ENCODE data around the gene SHISA7.
"Not testable (repeated sequence)": the region's sequence is repeated elsewhere in the genome, so short reads cannot be mapped to it uniquely, and the experiment has no call there.

SHISA7 gene

GRCh38 chr19:55462722-55463121 lies 19.6 kb upstream of the SHISA7 start:
- no peak for FAIRE-seq

- no peak for FAIRE-seq
These were observed 19.0 kb upstream of the SHISA7 start for GRCh38 chr19:55461974-55462626.

DNA sequence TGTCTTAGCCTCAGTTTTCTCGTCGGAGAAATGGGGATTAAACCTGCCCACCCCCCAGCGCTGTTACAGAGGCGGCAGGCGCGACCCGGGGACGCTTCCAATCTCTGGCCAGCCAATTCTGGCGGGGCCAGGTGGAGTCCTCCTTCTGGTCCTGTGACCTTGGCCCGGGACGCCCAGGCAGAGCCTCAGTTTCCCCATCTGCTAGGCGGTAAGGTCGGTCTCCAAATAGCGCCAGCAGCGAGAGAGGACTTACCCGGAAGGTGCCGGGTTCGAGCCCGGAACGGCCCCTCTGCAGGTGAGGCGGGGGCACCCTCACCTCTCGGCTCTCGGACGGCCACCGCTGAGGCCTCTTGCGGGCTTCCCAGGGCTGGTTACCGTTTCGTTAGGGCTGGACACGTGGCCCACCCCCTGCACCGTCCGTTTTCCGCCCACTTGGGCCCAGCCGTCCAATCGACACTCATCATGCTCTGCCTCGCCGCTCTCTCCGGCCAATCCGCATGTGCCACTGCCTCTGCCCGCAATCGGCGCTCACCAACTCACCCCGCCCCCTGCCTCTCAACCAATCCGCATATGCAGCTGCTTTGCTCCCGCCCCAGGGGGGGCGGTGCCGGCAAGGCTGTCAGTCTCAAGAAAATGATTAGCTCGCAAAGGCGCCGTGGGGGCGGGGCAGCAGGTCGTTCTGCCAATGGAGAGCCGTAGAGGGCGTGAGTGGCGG lies 18.3 kb upstream of the SHISA7 start, which contains the start of gene ISOC2:
Gene ISOC2 (minus strand): TSS at position 384 of the 715 bp plus-strand sequence. CDS start 5,156 bp downstream, outside the sequence.
- FAIRE-seq = peak; percentile 100

- FAIRE-seq = peak; percentile 96
These were observed 17.7 kb upstream of the SHISA7 start for GRCh38 chr19:55460670-55461258.

GRCh38 chr19:55459950-55460657 lies 17.0 kb upstream of the SHISA7 start:
- no peak for FAIRE-seq

- no peak for FAIRE-seq
These were observed 16.4 kb upstream of the SHISA7 start for GRCh38 chr19:55459551-55459949.

- peak; percentile 6 for FAIRE-seq
These were observed 14.8 kb upstream of the SHISA7 start for GRCh38 chr19:55457683-55458457.

- FAIRE-seq = no peak
These were observed 13.2 kb upstream of the SHISA7 start for GRCh38 chr19:55456347-55456746.

DNA sequence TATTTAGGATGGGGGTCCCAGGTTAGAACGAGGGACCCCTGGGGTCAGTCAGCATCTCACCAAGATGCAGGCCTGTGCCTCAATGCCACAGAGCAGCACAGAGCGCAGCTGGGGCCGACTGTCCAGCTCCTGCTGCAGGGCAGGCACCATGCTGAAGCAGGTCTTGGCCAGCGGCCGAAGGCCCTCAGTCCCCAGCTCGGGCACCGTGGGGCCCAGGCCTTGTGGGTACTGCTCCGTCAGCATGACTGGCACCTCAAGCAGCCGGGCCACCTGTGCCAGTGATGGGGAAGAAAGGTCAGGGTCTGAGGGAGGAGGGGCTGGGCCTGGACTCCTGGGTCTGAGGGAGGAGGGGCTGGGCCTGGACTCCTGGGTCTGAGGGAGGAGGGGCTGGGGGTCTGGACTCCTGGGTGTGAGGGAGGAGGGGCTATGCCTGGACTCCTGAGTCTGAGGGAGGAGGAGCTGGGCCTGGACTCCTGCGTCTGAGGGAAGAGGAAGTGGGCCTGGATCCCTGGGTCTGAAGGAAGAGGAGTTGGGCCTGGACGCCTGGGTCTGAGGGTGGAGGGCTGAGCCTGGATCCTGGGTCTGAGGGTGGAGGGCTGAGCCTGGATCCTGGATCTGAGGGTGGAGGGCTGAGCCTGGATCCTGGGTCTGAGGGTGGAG lies 12.6 kb upstream of the SHISA7 start:
- FAIRE-seq = no peak

- no peak for FAIRE-seq
These were observed 11.7 kb upstream of the SHISA7 start for GRCh38 chr19:55454787-55455243.

- no peak for FAIRE-seq
These were observed 10.6 kb upstream of the SHISA7 start for GRCh38 chr19:55453511-55454260.

DNA sequence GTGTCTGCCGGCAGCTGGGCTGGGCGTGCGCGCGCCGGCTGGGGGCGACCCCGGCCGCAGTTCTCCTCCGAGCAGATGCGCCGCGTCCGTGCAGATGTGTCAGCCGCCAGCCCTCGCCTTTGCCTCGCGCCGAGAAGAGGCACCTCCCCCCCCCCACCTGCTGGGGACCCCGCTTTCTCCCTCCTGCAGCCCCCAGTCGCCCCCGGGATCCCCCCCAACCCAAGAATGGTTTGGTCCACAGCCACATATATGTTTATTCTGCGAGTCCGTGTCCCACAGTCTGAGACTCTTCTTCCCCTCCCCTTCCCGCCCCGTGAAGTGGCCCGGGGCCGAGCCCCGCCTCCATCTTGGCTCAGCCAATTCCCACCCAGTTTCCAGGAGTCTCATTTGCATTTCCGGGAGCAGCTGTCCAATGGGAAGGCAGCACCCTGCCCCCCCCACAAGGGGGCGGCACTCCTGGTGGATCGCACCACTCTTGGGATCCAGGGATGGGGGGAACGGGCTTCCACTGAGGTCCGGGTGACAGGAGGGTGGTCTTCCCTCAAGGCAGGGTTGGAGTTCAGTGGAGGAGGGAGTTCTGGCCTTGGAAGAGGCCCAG lies 9.7 kb upstream of the SHISA7 start:
- FAIRE-seq = peak; percentile 83

DNA sequence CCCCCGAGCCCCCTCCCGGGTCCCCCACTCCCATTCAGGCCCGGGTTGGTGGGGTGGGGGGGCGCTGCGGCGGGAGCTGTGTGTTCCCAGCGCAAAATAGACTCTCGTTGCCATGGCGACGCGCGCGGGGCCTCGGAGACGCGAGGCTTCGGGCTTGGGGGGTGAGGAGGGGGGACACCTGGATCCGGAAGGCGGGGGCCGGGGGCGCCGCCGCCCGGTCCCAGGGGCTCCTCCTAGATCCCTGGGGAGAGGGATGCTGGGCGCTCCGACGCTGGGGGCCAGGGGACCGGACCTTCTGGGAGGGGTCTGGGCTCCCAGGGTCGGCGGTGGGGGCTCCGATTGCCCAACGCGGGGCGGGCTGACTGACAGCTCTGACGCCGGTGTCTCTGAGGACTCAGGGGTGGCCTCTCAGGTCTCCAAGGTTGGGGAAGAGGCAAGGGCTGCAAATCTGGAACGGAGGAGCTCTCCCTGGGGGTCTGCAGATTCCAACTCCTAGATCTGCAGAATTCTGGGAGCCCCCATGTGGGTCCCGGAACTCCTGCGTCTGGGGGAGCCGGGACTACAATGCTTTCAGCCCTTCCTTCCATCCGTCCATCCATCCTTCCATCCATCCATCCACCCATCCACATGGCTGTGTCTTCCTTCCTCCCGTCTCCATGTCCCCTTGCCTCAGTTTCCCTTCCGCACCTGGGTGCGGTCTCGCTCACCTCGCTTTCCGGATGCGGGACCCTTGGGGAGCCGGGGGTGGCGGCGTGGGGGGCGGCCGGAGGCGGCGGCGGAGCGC lies 9.1 kb upstream of the SHISA7 start:
- no peak for FAIRE-seq

- no peak for FAIRE-seq
These were observed 8.3 kb upstream of the SHISA7 start for GRCh38 chr19:55451163-55451964.

GRCh38 chr19:55449469-55449868 lies 6.4 kb upstream of the SHISA7 start:
- FAIRE-seq = no peak

DNA sequence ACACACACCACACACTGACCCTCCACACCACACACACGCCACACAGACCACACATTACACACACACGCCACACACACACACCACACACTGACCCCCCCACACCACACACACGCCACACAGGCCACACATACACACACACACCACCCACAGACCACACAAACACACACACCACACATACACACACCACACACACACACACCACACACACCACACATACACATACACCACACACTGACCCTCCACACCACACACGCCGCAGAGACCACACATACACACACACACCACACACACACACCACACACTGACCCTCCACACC lies 5.0 kb upstream of the SHISA7 start:
- FAIRE-seq = not testable (repeated sequence)

GRCh38 chr19:55447421-55448174 lies 4.5 kb upstream of the SHISA7 start:
- FAIRE-seq = no peak

DNA sequence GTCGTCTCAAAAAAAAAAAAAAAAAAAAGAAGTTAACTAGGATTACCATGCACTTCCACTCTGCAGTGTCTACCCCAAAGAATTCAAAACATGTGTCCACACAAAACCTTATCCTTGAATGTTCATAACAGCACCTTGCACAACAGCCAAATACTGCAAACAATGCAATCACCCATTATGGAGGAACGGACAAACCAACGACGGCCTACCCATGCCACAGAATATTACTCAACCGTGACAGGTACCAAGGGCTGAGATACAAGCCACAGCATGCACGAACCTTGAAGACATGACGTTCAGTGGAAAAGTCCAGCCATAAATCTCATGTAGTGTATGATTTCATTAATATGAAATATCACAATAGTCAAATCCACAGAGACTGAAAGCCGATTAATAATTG lies 3.0 kb upstream of the SHISA7 start:
- no peak for FAIRE-seq
